ENCODE results near the gene DLG2.

The DLG2 gene

DNA sequence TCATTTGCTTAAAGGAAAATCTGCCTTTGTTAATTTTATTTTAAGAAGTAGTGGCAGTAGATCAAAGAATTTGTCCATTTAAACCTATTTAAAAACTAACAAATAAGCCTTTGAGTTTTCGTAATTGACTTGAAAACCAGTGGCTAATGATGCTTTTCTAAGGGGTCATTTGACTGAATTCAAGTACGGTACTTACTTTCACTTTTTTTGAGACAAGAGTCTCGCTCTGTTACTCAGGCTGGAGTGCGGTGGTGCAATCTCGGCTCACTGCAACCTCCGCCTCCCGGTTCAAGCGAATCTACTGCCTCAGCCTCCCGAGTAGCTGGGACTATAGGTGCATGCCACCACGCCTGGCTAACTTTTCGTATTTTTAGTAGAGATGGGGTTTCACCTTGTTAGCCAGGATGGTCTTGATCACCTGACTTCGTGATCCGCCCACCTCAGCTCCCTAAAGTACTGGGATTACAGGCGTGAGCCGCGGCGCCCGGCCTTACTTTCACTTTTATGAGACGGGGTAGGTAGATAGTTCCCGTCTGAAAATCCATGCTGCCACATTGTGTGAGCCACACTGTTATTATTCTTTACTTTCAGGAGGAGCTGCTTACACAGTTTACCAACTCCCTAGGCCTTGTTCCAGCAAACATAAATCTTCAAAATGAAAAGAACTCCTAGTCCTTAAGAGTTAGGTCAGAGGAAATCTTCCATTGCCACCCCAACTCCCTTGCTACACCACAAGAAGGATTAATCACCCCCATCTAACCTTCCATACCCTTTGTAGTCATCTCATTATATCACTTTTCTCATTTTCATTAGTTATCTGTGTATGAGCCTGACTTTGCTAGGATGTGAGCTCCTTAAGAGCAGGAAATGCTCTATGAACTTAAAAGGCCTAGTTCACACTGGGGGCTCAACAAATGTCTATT is 1414.4 kb downstream of the DLG2 start:
- DNase-seq (ENCODE audit: low read depth): no peak

DNA sequence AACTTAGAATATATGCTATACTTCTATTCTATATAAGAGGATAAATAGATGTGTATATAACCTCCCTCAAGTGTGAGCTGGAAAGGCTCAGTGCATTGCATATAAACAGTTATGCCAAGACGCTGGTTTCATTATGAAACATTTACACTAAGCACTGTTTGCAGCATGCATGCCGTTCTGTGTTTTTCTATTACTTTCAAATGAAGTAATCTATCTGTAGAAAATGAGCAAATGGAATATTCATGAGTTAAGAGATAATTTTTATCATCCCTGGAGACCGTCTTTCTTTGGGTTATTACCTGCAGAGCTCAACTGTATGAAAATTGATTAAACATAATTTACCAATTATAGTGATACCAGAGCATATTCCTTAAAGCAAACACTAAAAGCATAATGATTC is 1415.2 kb downstream of the DLG2 start:
- no peak for DNase-seq (ENCODE audit: low read depth)

DNA sequence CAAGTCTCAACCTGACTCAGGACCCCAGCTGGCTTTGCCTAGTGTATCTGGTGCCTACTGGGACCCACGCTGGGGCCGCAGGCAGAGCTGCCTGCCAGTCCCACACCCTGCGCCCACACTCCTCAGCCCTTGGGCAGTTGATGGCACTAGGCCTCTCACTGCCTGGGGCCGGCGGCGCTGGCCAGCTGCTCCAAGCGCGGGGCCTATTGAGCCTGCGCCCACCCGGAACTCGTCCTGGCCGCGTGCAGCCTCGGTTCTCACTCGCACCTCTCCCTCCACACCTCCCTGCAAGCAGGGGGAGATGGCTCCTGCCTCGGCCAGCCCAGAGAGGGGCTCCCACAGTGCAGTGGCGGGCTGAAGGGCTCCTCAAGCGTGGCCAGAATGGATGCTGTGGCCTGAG is 1432.4 kb downstream of the DLG2 start:
- DNase-seq (ENCODE audit: low read depth): no peak

DNA sequence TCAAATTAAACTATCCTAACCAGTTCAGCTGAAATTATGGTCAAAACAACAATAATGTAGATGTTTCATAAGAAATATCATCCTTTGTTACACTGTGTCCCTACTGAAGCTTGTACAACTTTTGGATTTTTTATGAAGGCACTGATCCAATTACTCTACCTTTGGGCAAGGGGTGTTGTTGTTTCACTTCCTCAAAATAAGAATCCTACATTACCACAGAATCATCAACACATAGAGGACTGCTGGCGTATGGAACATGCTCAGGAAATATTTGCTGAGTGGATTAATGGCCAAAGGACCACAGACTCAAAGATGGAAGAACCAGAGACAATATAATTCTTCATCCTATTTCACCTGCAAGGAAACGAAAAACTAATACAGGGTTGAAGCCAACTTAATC is 1433.4 kb downstream of the DLG2 start:
- no peak for DNase-seq (ENCODE audit: low read depth)

DNA sequence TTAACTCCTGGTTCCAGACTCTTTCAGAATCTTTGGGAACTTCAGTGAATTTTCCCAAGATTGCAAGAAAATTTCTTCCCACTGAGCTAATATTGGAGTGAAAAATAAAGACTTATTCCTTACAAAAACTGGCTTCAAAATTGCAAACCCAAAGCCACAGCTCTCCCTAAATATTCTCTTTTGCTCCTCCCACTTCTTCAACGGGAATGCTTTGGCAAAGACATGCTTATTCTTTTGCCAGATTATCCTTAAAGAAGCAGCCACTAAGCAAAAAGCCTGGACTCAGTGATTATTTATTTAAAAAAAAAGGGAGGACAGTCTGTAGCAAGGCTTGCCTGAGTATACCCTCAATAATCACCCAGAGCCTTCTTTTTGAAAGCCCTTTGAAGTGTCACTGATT is 1438.6 kb downstream of the DLG2 start:
- no peak for DNase-seq (ENCODE audit: low read depth)

DNA sequence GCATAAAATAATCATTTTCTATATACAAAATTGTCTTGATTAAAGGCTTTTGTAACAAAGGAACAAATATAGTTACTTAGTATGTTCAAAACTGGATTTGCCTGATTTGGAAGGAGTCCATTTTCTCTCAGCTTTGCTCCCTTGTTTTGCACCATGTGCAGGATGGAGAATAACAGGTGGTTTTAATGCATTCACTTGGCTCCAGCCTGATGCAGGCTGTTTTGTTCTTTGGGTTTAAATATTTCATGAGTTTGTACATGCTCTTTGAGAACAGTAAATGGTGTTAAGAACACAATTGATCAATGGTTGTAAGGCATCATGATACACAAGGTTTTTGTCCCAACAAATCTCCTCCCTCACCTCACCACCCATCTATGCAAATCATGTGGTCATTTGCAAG is 1454.1 kb downstream of the DLG2 start:
- no peak for DNase-seq (ENCODE audit: low read depth)

DNA sequence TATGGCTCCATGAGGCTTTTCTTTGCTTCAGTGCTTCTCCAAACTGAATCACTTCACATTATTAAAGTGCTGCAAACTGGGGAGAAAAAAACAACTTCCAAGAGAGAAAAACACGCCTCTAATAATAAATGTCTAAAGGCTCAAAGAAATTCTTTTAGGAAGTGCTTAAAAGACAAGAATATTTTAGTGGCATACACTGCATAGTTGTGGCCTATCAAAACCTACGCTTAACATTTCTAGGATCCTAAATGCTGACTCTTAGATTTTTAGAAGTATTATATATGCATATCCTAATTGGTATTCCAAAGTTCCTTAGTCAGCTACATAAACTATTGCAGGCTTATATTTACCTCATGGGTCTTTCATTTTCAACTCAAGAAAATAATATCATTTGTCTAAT is 1462.0 kb downstream of the DLG2 start:
- DNase-seq (ENCODE audit: low read depth): no peak

DNA sequence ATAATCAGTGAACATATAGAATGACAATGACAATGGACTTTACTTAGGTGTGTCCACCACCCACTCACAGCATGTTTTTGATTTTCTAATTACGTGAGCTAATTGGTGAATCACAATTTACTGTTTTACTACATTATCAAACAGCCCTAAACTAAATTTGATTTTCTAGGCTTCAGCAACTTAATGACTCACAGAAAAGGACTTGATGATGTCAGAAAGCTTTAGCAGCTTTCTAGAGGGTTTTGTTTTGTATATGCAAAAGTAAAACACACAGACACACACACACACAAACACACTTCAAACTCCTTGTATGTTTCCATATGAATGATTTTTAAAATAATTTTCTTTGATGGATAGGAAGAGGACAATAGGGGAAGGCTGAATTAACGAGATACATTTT is 1462.4 kb downstream of the DLG2 start:
- DNase-seq (ENCODE audit: low read depth): no peak

DNA sequence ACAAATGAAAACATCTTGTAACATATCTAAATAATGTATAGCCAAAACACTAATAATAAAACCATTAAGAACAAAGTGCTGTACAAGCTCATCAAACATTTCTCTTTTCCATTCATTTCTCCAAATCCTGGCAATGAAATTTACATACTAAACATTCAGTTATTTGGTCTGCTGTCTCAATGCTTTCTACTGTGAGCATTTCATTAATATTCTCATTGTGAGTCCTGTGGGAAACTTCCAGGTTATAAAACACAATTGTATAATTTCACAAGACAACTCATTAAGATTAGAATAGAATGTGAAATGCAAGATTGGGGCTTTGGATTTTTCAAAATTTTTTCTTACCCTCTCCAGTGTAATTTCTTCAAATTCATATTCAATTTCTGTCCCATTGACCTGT is 1464.0 kb downstream of the DLG2 start:
- DNase-seq (ENCODE audit: low read depth): no peak

DNA sequence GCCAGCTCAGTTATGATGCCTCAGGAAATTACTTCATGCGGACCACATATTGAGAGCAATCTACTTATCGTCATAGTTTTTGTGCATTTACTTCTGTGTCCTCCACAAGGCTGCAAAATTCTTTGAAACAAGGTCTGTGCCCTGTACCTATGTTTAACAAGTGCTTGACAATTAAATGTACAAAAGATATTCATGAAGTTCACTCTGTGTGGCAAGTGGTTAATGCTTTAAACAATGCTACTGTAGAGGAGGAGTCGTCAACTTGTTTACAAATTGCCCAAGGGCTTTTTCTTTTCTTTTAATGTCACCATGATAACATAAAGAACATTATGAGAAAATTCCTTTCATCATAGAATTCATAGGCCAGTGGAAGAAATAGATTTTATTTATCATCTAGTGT is 1469.5 kb downstream of the DLG2 start:
- DNase-seq (ENCODE audit: low read depth): no peak

DNA sequence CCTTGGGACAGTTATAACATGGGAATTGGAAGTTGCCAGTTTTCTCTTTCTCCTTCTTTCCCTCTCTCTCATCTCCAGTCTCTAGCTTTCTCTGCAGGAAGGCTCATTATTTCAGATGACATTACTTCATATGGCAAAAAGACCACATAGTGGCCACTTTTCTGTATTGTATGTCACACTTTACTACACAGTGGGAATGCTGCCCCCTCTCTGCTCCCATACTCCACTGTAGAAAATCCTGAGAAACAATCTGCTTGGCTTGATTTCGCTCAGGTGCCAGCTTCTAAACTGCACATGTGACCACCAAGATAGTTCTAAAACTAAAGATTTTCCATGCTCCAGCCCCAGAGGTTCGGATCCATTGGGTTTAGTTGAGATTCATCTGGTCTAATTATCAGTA is 1480.3 kb downstream of the DLG2 start:
- DNase-seq (ENCODE audit: low read depth): no peak

DNA sequence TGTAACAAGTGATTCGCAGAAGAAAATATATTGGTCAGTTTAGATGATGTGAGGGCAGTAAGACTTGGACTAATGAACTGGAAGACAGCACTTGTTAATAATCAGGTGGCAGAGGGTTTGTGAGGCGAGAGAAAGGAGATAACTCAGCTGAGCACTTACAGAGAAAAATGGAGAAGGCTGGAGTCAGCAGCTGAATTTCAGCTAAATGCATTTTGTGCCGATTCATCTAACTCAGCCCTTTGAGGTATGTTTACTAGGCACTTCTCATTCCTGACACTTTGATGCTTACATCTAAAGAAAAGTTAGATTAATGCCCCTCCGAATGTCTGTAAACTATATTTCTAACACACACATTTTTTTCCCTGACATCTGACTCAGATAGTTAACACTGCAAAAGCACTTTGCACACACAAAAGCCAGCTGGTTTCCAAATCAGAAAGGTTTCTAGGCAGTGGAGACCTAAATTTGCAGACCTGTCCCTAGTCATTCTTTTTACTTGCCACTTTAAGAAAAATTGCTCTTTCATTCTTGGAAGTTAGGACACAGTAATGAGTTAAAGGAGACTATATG is 1481.4 kb downstream of the DLG2 start:
- DNase-seq (ENCODE audit: low read depth): no peak

DNA sequence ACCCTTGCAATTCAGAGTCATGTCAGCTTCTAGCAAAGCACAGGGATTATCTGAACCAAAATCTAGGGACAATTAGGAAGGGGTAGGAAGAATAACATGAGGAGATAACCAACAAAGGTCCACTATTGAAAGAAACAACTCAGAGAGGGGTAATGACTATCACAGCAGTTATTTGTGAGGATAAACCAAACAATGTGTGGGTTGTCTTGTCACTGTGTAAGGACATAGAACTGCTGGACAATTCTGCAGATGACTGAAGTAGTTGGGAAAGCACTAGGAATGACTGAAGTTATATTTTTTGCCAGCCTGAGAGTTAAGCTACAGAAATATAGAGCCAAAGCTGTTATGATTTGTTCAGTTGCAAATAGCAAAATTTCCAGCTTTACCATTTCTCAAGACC is 1482.6 kb downstream of the DLG2 start:
- DNase-seq (ENCODE audit: low read depth): no peak

DNA sequence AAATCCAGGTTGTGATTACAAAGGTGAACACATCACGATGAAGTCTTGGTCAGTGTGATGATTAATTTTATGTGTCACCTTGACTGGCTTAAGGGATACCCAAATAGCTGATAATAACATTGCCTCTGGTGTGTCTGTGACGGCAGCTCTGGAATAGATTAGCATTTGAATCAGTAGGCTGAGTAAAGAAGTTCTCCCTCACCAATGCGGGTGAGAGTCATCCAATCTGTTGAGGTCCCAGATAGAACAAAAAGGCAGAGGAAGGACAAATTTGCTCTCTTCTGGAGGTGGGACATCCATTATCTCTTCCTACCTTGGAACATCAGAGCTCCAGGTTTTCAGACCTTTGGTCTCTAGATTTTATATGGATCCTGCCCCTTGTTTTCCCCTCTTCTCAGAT is 1484.7 kb downstream of the DLG2 start:
- DNase-seq (ENCODE audit: low read depth): no peak

DNA sequence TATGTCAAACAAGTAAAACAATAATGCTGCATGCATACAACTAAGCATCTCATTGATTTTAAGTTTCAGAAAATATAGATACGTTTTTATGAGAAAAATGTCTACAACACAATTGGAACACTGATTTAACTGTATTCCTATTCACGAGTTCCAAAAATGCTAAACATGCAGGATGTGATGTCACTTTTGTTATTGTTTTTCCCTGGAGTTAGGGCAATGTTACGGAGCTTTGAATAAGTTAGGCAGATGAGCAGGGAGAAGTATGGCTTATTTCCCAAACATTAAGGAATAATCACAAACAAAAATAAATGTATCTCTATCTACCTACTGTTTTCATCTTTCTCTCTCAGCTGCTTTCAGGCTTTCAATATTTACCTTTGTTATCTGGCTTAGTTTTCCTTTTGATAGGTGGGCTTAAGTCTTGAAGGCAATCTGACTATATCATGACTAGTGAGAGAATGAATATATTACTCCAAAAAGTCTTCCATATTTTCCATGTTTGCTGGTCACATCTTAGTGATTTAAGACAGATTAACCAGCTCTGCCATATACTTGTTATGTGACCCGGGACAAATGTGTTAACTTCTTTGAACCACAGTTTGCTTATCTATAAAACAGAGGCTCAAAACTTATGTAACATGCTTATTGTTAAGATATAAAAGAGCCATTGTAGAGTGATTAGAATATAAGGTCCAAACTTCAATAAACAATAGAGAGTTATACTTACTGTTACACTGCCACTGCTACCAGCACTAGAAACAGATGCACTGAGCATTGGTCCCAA is 1486.6 kb downstream of the DLG2 start:
- no peak for DNase-seq (ENCODE audit: low read depth)

DNA sequence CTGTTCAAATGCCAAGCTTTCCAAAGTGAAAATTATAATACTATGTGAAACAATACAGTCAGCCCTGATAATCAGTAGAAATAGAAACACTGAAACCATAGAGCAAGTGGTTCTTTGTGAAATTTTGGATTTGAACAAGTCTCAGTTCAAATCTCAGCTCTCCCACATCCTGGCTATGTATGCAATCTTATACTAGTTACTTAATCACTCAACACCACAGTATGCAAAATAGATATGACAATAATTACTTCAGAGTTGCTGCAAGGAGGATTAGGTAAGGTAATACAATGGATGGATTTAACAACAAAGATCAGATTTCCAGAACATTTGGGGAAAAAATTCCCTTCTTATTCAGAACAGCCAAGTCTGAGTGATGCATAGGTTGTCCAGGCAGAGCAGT is 1489.2 kb downstream of the DLG2 start:
- no peak for DNase-seq (ENCODE audit: low read depth)

DNA sequence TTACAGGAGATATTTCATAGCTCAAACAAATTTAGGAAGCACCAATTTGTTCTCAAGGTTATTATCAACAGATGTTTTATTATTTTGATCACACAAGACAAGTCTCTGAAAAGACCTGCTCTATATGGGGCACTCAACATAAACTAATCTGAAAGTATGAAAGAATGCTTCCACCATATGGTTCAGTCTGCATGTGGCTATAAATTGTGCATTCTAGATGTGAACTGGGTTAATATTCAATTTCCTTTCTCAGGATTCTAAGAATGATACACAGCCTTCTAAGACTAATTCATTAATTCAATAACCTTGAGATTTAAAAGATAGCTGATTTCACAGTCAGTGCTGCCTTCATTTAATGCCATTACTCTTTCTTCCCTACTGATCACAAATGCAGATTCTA is 1489.6 kb downstream of the DLG2 start:
- DNase-seq (ENCODE audit: low read depth): no peak

DNA sequence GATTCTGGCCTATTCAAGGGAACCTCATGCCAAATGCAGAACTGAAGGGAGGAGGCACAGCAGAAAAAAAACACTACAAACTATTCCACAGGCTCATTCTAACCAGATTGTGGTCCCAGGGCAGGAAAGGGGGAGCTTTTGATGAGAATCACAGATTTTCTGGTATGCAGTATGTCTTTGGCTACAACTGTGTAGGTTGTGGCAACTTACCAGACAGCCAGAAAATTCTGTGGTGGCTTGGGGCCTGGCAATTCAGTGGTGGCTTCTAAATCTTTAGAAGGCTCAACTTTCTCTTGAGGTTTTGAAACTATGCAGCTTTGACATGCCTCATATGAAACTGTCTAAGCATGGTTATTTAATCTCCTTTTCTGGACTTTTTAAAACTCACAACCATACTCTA is 1490.2 kb downstream of the DLG2 start:
- DNase-seq (ENCODE audit: low read depth): no peak

DNA sequence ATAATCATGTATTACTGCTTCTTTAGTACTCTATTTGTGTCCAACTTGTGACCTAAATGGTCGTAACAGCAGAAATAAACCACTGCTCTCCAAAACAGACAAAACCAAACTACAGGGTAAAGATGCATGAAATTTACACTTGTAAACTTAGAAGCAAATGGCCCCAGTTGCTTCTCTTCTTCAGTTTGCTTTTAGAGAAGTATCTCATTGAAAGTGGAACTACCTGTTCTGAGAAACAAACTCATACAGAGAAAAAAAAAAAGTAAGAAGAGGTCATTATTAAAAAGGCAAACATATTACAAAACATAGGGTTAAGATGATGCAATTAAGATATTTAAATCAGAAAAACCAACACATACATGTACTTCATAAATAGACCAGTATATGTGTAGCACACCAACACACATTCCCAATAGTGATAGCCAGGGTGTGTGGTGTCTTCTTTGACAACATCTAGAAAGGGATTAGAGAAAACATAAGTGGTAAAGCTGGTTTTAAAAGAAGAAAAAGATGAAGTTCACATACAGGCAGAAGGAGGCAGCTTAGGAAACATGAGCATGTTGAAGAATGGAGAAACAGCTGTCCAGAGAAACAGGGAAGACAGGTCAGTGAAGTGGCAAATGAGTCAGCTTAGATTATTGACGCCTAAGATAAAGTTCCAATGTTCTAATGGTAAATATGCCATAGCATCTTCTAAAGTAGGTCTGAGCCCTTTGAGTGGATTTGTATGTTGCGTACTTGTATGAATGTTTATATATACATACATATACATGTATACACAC is 1496.3 kb downstream of the DLG2 start:
- no peak for DNase-seq (ENCODE audit: low read depth)

DNA sequence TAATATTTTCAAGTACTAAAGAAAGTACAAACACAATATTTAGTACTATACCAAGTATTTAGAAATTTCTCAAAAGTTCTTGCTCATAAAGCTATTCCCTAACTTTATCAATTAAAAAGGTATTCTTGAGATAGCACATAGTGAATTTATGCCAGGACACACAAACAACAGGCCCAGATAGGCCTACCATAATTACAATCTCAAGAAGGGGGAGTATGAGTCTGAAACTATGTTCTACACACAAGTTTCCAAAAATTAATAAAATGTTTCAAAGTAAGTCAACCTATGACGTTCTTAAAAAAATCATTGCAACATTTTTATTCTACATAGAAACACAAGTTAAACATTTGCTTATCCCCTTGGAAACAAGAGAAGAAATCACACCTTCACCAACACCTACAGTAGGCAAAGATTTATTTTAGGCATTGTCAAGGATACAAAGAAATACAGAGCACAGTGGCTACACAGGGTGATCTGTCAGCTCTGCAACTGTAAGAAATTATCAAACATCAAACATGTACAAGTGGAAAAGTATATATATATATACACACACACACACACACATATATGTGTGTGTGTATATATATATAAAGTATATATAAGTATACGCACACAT is 1497.1 kb downstream of the DLG2 start:
- DNase-seq (ENCODE audit: low read depth): no peak

DNA sequence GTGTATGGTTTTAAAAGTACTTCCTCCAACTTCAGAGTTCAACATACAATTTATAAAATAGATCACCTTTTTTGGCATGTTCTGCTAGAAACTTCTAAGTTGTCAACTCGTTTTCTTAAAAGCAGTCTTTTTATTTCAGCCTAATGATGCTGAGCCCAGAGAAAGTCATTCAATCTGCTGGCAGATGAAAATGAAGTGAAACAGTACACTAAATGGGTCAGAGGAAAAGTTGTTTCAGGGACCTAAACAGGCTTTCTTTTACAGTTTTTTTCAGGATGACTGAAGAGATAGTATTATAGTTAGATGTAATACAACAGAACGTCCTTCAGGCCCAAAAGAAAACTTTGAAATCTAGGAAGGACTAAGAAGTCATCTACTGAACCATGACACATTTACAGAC is 1498.3 kb downstream of the DLG2 start:
- DNase-seq (ENCODE audit: low read depth): no peak

DNA sequence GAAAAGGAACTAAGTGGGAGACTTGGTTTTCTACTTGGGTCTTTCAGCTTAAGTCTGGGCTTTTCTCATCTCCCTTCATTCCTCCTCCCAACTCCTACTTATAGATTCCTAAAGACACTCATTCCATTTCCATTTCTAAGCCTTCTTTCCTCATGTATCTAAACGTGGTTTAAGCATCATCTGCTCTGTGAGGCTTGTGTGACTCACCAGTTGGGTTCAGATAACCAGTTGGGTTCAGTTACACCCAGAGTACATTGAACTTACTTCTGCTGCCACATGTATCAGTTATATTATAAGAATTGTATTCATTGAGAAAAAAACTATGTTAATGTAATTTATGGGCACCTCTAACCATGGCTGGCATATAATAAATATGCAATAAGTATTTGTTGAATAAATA is 1509.8 kb downstream of the DLG2 start:
- no peak for DNase-seq (ENCODE audit: low read depth)

Measured in activated T-cell treated with anti-CD3 and anti-CD28 coated beads for 24 hours (primary cell).